NOMO-1 treated with DMSO at 0.1 percent for 48 hours (cell line): ENCODE measurements around the gene SWSAP1.
A peak's percentile ranks its signal among the peaks of the same experiment; 100 is the strongest.
"Not testable (repeated sequence)": the region's sequence is repeated elsewhere in the genome, so short reads cannot be mapped to it uniquely, and the experiment has no call there.

Experiments
- DNase-seq: peaks from one replicate; lab custom pipeline; 2025; ENCODE audit not compliant: unreplicated experiment; lab: John Stamatoyannopoulos, UW

Gene SWSAP1

GRCh38 chr19:11354102-11354501 lies 20.4 kb upstream of the SWSAP1 start:
- DNase-seq: not testable (repeated sequence)

GRCh38 chr19:11355160-11356073 lies 19.0 kb upstream of the SWSAP1 start, which contains the start of gene PLPPR2:
Gene PLPPR2, plus strand, starts transcription at chr19:11355432. Its CDS starts 2,242 bp downstream, at chr19:11357674.
- DNase-seq: peak; percentile 83

- DNase-seq: no peak
Observed at GRCh38 chr19:11356074-11356397, 18.4 kb upstream of the SWSAP1 start.

- no peak for DNase-seq
Observed at GRCh38 chr19:11356676-11357550, 17.6 kb upstream of the SWSAP1 start.

GRCh38 chr19:11359421-11359820 lies 15.0 kb upstream of the SWSAP1 start:
- no peak for DNase-seq

GRCh38 chr19:11361037-11361770 lies 13.3 kb upstream of the SWSAP1 start:
- no peak for DNase-seq

- no peak for DNase-seq
Observed at GRCh38 chr19:11361771-11362731, 12.4 kb upstream of the SWSAP1 start.

GRCh38 chr19:11363881-11364280 lies 10.6 kb upstream of the SWSAP1 start:
- DNase-seq: no peak

- DNase-seq: no peak
Observed at GRCh38 chr19:11364296-11364904, 10.1 kb upstream of the SWSAP1 start.

- DNase-seq: no peak
Observed at GRCh38 chr19:11364935-11365334, 9.5 kb upstream of the SWSAP1 start.

GRCh38 chr19:11365557-11366117 lies 8.8 kb upstream of the SWSAP1 start:
- DNase-seq: no peak

GRCh38 chr19:11367528-11367927 lies 6.9 kb upstream of the SWSAP1 start:
- no peak for DNase-seq

GRCh38 chr19:11370744-11371143 lies 3.7 kb upstream of the SWSAP1 start:
- no peak for DNase-seq

GRCh38 chr19:11373166-11373884 lies 1.1 kb upstream of the SWSAP1 start:
- peak; percentile 44 for DNase-seq

GRCh38 chr19:11373885-11374432 lies 507 bp upstream of the SWSAP1 start:
- peak; percentile 54 for DNase-seq

GRCh38 chr19:11375143-11375948 lies 880 bp downstream of the SWSAP1 start:
- peak; percentile 65 for DNase-seq

GRCh38 chr19:11377237-11377636 lies 2.8 kb downstream of the SWSAP1 start:
- DNase-seq: peak; percentile 52
